ENCODE data around the gene OXCT2.

Gene OXCT2

GRCh38 chr1:39732730-39733129, 38.4 kb downstream of the OXCT2 start:
- DNase-seq = no peak

GRCh38 chr1:39729842-39730241, 41.3 kb downstream of the OXCT2 start:
- DNase-seq = no peak

GRCh38 chr1:39729030-39729429, 42.1 kb downstream of the OXCT2 start:
- no peak for DNase-seq

GRCh38 chr1:39727932-39728317, 43.2 kb downstream of the OXCT2 start:
- peak; percentile 53 for DNase-seq

- DNase-seq = no peak
Measured at GRCh38 chr1:39727221-39727931, 43.8 kb downstream of the OXCT2 start.

GRCh38 chr1:39726600-39726999, 44.5 kb downstream of the OXCT2 start:
- no peak for DNase-seq

GRCh38 chr1:39722495-39722894, 48.7 kb downstream of the OXCT2 start:
- DNase-seq = no peak

- no peak for DNase-seq
Measured at GRCh38 chr1:39721664-39722063, 49.5 kb downstream of the OXCT2 start.

GRCh38 chr1:39720094-39720999, 50.8 kb downstream of the OXCT2 start:
- DNase-seq = peak; percentile 46
